HG03469 (cell line): ENCODE results near the gene CA12.
"Not testable (repeated sequence)": the region's sequence is repeated elsewhere in the genome, so short reads cannot be mapped to it uniquely, and the experiment has no call there.

Experiments
- ATAC-seq: cut with Tn5 transposase; IDR thresholded peaks from one replicate; pipeline ENCODE4 v1.9.1; 2021; ENCODE audit warnings: mild to moderate bottlenecking, moderate library complexity, moderate number of reproducible peaks; ENCODE audit not compliant: unreplicated experiment

Gene CA12

GRCh38 chr15:63339006-63339766, 42.5 kb downstream of the CA12 start:
- no peak for ATAC-seq

- ATAC-seq, result no peak
These were observed 43.5 kb downstream of the CA12 start for GRCh38 chr15:63338170-63338569.

GRCh38 chr15:63337046-63337445, 44.6 kb downstream of the CA12 start:
- ATAC-seq, result no peak

GRCh38 chr15:63335543-63336240, 46.0 kb downstream of the CA12 start:
- ATAC-seq, result no peak

GRCh38 chr15:63334821-63335220, 46.8 kb downstream of the CA12 start:
- no peak for ATAC-seq

GRCh38 chr15:63332367-63333124, 49.1 kb downstream of the CA12 start:
- no peak for ATAC-seq

GRCh38 chr15:63331456-63331855, 50.2 kb downstream of the CA12 start:
- no peak for ATAC-seq

- no peak for ATAC-seq
These were observed 50.7 kb downstream of the CA12 start for GRCh38 chr15:63330926-63331325.

GRCh38 chr15:63329567-63330350, 51.9 kb downstream of the CA12 start:
- ATAC-seq, result no peak

- ATAC-seq, result no peak
These were observed 53.8 kb downstream of the CA12 start for GRCh38 chr15:63327648-63328421.

- ATAC-seq, result no peak
These were observed 56.9 kb downstream of the CA12 start for GRCh38 chr15:63324770-63325169.

- ATAC-seq, result no peak
These were observed 57.7 kb downstream of the CA12 start for GRCh38 chr15:63323798-63324563.

GRCh38 chr15:63322541-63322940, 59.1 kb downstream of the CA12 start:
- ATAC-seq, result no peak

GRCh38 chr15:63321462-63321861, 60.2 kb downstream of the CA12 start:
- no peak for ATAC-seq

GRCh38 chr15:63320981-63321380, 60.7 kb downstream of the CA12 start:
- ATAC-seq, result not testable (repeated sequence)

- ATAC-seq, result not testable (repeated sequence)
These were observed 61.2 kb downstream of the CA12 start for GRCh38 chr15:63320446-63320845.

GRCh38 chr15:63319065-63319464, 62.6 kb downstream of the CA12 start:
- no peak for ATAC-seq

- ATAC-seq, result no peak
These were observed 63.3 kb downstream of the CA12 start for GRCh38 chr15:63318344-63318743.

- ATAC-seq, result no peak
These were observed 67.2 kb downstream of the CA12 start for GRCh38 chr15:63314409-63314808.
